ENCODE measurements around the gene TSHZ2. TPM values are rescaled to one million over a fixed set of nuclear protein-coding genes. Genes with fewer than 3 reads are reported as not detected.

Gene TSHZ2
- total and polyA plus RNA-seq, 2 of the 4 experiments (the other 2 are of a cell fraction), result under 0.01 to 0.02 TPM

GRCh38 chr20:53097791-53098190 lies 125.6 kb downstream of the TSHZ2 start:
- no peak overlapping the region for H2BK15ac ChIP-seq (ENCODE audit: low read depth, low read length)
- no peak for TF ChIP-seq POLR2A (IDR thresholded peaks at IDR 0.05; ENCODE audit: low read depth, low read length)
- no peak for TF ChIP-seq BHLHE40 (IDR thresholded peaks at IDR 0.05; ENCODE audit: low read depth, low read length)
- TF ChIP-seq MXI1 (IDR thresholded peaks at IDR 0.05; ENCODE audit: borderline replicate concordance, low read depth, low read length), result no peak
- no peak for TF ChIP-seq CEBPB (IDR thresholded peaks at IDR 0.05; ENCODE audit: low read depth, low read length)
- no peak for TF ChIP-seq USF2 (IDR thresholded peaks at IDR 0.05; ENCODE audit: low read depth, low read length)
- no peak for TF ChIP-seq RAD21 (IDR thresholded peaks at IDR 0.05; ENCODE audit: low read length)
- TF ChIP-seq RFX5 (IDR thresholded peaks at IDR 0.05; ENCODE audit: low read depth, low read length), result no peak
- no peak for TF ChIP-seq SMC3 (IDR thresholded peaks at IDR 0.05; ENCODE audit: low read depth, low read length)
- TF ChIP-seq MAZ (IDR thresholded peaks at IDR 0.05; ENCODE audit: borderline replicate concordance, low read depth, low read length), result no peak
- TF ChIP-seq RCOR1 (IDR thresholded peaks at IDR 0.05; ENCODE audit: insufficient replicate concordance, low read length), result no peak
- TF ChIP-seq MAFK (IDR thresholded peaks at IDR 0.05; ENCODE audit: low read depth, low read length), result no peak
- TF ChIP-seq CHD1 (IDR thresholded peaks at IDR 0.05; ENCODE audit: low read depth, low read length), result no peak
- no peak for TF ChIP-seq CTCF (conservative IDR thresholded peaks at IDR 0.05; ENCODE audit: low read depth, low read length)
- no peak for TF ChIP-seq ELK1 (IDR thresholded peaks at IDR 0.05; ENCODE audit: borderline replicate concordance, low read depth, low read length)
- no peaks in the 10 kb centered on the region for H4K20me1 ChIP-seq (ENCODE audit: insufficient read depth, low read length)
- H3K14ac ChIP-seq (replicated peaks; ENCODE audit: low read depth, low read length), result no peak overlapping the region
- H3K9me1 ChIP-seq (ENCODE audit: insufficient read depth, low read length), result no peaks in the 10 kb centered on the region
- dilution Hi-C loops (cut with HindIII; ENCODE audit: low sequenced_read_pairs, unreplicated experiment) (no loop called here), intact Hi-C loops (cut with micrococcal nuclease) (no loop called here), in situ Hi-C loops (cut with MboI; ENCODE audit: low sequenced_read_pairs) (no loop called here)
- H3K18ac ChIP-seq (ENCODE audit: low read depth, low read length), result no peak overlapping the region
- no peak overlapping the region for H4K91ac ChIP-seq (ENCODE audit: insufficient read depth, low read depth, low read length)
- H3K4me2 ChIP-seq (ENCODE audit: low read depth, low read length), result no peak overlapping the region
- no peak overlapping the region for H2AK9ac ChIP-seq (replicated peaks; ENCODE audit: low read depth, low read length, poor library complexity)
- no peaks in the 10 kb centered on the region for H3K79me1 ChIP-seq (ENCODE audit: low read depth in 1 of 2, low read length in 2 of 2)
- ChIA-PET POLR2A (ENCODE audit: unreplicated experiment) (no interaction called here), CTCF (no interaction called here)
- BruUV-seq (replicated peaks), result no TSS peak
- H3K27ac ChIP-seq (ENCODE audit: insufficient read depth, low read length), result no peak overlapping the region
- no peak overlapping the region for H3K9ac ChIP-seq (ENCODE audit: low read depth, low read length)
- H3K4me1 ChIP-seq (ENCODE audit: control insufficient read depth, insufficient read depth, low read length), result no peaks in the 10 kb centered on the region
- H2BK120ac ChIP-seq (ENCODE audit: low read depth, low read length), result no peak overlapping the region
- no peak for DNase-seq
- H2AFZ ChIP-seq (replicated peaks; ENCODE audit: low read length, poor library complexity), result no peak overlapping the region
- no CpG with 5 or more reads among the region's 4 CpGs for WGBS, 2 experiments (ENCODE audit: extremely low coverage in 2 of 2, insufficient read length in 1 of 2)
- H3K4me3 ChIP-seq (ENCODE audit: insufficient read depth, low read depth, low read length), result no peak overlapping the region
- peaks cover 4% of the 10 kb centered on the region for H3K9me3 ChIP-seq (ENCODE audit: control insufficient read depth, insufficient read depth, low read length)
- no peak overlapping the region for H4K5ac ChIP-seq (ENCODE audit: low read depth, low read length)
- H2AK5ac ChIP-seq (ENCODE audit: low read depth, low read length), result no peak overlapping the region
- ATAC-seq (ENCODE audit: low read depth), result no peak
- no peak overlapping the region for H2BK20ac ChIP-seq (ENCODE audit: low read depth, low read length)
- H3K36me3 ChIP-seq (ENCODE audit: control insufficient read depth, insufficient read depth, low read length), result no peaks in the 10 kb centered on the region
- H3K4ac ChIP-seq (ENCODE audit: low read depth, low read length), result no peak overlapping the region
- H3K27me3 ChIP-seq (ENCODE audit: control insufficient read depth, insufficient read depth, low read length), result no peaks in the 10 kb centered on the region
- H4K8ac ChIP-seq (ENCODE audit: low read depth in 2 of 2, low read length in 2 of 2), result no peak overlapping the region
- H3K56ac ChIP-seq (ENCODE audit: extremely low read depth, insufficient read depth, low read length), result no peak overlapping the region
- H3K23ac ChIP-seq (ENCODE audit: low read depth, low read length), result no peak overlapping the region
- H2BK5ac ChIP-seq (ENCODE audit: low read depth, low read length, poor library complexity, severe bottlenecking), result no peak overlapping the region

All from IMR-90 (cell line).